ENCODE results near the gene TINAGL1. TPM values are rescaled to one million over a fixed set of nuclear protein-coding genes. Genes with fewer than 3 reads are reported as not detected.

TINAGL1 gene
- total RNA-seq = under 1 TPM in 1 of 2 donors, not detected in 1; 0.33 TPM

GRCh38 chr1:31576201-31576669 is at the start of gene TINAGL1:
TSS of gene TINAGL1 (plus strand) at chr1:31576515. CDS start at chr1:31577149, 634 bp downstream.

DNA sequence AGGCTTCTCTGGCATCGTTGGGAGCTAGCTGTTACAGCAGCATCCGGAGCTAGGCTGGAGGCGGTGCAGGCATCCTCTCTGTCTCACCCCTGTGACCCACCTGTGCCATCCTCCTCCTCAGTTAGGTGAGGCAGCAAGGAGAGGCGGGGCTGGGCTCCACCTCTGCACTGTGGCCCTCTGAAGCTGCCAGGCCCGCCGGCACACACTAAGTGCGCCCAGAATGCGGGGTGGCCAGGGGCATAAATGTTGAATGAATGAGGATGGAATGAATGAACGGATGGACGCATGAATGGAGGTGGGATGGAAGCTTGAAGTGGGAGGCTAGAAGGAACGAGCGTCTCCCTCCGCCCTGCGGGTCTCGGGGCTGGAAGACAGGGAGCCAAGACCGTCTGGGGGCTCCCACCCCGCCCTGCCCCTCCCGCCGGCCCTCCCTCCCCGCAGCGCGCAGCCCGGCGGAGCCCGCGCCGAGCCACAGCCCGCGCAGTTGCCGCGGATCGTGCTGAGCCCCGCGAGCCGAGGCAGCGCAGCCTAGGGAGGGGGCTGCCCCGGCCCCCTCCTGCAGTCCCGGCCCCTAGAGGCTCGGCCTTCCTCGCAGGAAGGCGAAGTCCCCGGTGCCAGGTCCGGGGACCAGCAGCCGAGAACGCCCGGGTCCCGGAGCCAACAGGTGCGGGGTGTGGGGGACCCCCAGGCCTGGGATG is 41.1 kb downstream of the TINAGL1 start, which contains the start of gene HCRTR1:
Gene HCRTR1 (plus strand): TSS at position 472 of the 698 bp plus-strand sequence. CDS start 1,504 bp downstream, outside the sequence.

Other genes starting within 250 kb of the TINAGL1 start
- gene FABP3, start 203.4 kb upstream of the TINAGL1 start, total RNA-seq = 1 to 10 TPM in 1 of 2 donors, under 1 TPM in 1; 0.69 to 5.7 TPM
- gene SERINC2, start 163.3 kb upstream of the TINAGL1 start, total RNA-seq = 1 to 10 TPM; 6.3 to 10.0 TPM
- gene HCRTR1, start 41.2 kb downstream of the TINAGL1 start, total RNA-seq = not detected
- 10 to 100 TPM; 76.1 to 90.2 TPM for gene PEF1, start 68.4 kb downstream of the TINAGL1 start, total RNA-seq
- gene COL16A1, start 127.5 kb downstream of the TINAGL1 start, total RNA-seq = 1 to 10 TPM; 9.3 TPM
- 1 to 10 TPM; 1.3 to 3.4 TPM for gene ADGRB2, start 187.8 kb downstream of the TINAGL1 start, total RNA-seq
- 10 to 100 TPM in 1 of 2 donors, 1 to 10 TPM in 1; 6.2 to 15.0 TPM for gene SPOCD1, start 239.5 kb downstream of the TINAGL1 start, total RNA-seq

All from melanocyte of skin (primary cell).